NOMO-1 treated with dmso at 0.1 percent for 144 hours (cell line): Measurements from ENCODE around the gene IPO9.

ENCODE experiments used
- DNase-seq: peaks from one replicate; lab custom pipeline; 2025; ENCODE audit not compliant: unreplicated experiment; lab: John Stamatoyannopoulos, UW

IPO9 gene

DNA sequence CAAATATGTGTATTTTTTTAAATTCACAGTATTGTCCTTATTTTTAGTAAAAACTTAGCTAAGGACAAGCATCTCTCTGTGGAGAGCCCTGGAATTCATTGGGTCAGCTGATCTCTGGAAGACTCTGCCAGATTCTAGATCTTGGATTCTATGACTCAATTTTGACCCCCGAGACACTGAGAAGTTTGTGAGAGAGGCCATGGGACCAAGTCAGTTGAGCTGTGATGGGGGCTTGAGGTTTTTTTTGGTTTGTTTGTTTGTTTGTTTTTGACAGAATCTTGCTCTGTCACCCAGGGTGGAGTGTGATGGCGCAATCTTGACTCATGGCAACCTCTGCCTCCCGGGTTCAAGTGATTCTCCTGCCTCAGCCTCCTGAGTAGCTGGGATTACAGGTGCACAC lies 73.2 kb downstream of the IPO9 start:
- no peak for DNase-seq

DNA sequence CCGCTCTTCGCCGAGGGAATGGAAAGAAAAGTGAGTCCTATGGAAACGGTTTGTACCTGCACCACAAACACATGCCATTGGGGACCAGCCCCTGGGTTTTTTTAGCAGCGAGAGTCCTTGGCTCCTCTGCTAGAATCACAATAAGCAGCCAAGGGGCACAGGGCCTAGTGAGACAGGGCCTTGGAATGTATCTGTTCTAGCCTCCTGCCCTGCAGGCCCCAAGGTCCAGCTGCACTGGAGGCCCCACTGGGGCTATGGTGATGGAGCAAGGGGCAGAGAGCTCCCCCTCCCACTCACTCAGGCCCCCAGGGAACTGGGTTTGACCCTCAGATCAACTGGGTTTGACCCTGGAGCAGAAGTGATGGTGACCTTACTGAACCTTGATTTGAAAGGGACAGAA lies 74.2 kb downstream of the IPO9 start:
- no peak for DNase-seq

DNA sequence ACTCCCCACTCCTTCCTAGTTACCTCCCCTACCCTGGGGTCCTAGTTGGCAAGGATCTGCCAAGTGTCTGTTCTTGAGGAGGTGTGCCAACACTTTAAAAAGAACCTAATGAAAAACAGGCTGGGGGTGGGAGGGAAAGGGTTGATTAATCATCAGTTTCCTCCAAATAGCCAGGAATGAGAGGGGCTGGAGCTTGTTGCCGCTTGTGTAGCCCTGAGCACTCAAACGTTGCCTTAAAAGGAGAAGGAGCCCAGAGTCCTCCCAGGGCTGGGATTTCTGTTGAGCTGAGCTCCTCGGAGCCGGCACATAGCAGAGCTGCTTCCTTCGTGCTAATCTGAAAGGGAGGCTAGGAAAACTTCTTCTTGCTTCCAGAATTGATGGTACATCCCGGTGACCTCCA lies 75.6 kb downstream of the IPO9 start:
- no peak for DNase-seq

DNA sequence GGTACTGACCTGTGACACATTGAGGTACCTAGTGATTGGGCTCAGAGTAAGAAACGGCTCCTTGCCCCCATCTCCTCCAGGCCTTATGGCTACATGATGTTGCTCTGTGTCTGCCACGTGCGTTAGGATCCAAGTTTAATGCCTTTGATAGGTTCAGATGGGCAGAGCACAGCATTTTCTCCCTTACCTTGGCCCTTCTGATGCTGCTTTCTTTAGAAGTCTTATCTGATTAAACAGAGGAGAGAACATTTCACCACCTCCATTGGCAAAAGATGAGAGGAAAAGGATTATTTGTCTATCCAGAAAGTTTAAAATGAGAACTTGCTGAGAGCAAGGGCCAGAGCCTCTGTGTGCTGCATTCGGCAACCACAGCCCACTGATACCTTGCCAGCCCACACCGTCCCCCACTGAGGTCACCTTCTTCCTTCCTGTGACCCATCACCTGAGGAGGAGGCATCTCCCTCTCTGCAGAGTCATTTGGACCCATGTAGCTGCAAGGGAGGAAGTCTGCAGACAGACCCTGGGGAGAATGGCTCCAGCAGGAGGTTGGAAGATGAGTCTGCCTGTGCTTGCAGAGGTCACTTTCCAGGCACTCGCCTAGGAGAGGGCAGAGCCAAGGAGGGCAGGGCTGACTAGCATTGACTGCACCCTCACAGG lies 76.4 kb downstream of the IPO9 start:
- no peak for DNase-seq

DNA sequence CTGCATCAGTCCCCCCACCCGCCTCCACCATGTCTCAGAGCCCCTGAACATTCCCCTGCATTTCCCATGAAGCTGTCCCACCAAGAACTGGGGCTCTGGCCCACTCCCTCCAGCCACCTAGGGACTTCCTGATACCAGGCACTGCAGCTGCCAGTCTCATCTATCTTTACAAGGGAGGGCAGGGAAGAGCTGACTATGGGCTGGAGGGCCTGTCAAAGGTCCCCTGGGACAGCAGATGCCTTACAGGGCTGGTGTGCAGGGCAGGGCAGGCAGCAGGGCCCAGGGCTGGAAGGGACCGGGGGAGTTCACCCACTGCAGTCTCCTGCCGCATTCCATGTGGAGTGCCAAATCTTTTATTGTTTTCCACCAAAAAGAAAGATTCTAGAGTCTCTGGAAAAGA lies 77.4 kb downstream of the IPO9 start:
- DNase-seq: no peak

DNA sequence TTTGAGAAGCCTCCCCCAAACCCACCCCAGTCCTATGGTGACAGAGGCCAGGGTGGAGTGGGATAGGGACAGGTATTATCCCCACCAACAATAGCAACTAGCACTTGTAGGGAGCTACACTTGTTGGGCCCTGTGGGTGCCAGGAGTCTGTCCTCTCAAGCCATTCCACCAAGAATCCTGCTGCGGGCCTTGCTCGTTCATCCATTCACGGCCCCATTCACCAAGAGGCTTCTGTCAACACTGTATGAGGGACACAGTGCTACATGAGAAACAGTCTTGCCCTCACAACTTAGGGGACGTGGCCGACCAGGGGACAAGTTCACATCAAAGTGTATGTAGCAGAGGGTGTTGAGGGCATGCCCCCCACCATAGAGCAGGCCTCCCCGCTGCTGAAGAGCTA lies 78.7 kb downstream of the IPO9 start:
- no peak for DNase-seq

DNA sequence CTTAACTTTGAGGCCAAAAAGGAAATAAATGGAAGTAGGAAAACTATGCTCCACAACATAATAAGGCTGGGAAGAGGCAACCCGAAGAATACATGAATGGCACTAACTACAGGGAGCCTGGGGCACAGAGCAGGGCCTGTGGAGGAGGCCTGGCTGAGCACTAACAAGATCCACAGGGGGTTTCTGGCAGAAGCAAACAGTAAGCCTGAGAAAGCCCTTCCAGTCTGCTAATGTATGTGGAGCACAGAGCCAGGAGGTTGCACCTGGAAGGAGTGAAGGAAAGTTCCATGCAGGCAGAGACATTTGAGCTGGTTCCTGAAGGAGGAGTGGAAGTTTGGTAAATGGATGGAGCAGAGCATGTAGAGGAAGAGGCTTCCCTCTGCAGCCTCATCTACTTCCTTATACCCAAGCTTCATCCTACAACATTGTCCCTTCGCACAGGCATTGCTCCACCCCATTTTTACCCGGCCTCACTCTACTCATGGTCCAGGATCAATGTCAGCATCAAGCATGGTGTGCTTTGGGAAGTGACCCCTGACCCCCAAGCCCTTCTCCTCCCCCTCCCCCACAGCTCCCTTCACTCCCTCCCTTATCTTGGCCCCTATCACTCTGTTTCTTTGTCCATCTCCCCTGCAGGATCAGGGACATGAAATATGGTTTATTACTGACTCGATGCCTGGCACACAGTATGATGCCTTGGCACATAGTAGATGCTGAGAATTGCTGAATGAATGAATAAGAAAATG lies 83.0 kb downstream of the IPO9 start:
- DNase-seq: no peak

DNA sequence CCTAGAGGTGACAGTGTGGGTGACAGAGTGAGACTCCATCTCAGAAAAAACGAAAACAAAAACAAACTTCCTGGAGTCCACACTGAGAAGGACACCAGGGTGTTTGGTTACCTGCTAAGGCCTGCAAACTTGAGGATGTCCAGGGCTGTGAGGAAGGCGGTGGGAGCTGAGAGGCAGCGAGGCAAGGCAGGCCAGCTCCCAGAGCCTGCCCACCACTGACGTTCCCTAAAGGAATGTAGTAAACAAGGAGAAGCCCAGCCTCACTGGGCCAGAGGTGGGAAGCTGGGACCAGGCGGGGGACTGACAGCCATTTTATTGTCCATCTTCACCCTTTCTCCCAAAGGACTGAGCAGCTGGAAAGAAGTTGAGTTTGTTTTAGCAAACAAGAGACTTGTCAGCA lies 83.9 kb downstream of the IPO9 start:
- no peak for DNase-seq

DNA sequence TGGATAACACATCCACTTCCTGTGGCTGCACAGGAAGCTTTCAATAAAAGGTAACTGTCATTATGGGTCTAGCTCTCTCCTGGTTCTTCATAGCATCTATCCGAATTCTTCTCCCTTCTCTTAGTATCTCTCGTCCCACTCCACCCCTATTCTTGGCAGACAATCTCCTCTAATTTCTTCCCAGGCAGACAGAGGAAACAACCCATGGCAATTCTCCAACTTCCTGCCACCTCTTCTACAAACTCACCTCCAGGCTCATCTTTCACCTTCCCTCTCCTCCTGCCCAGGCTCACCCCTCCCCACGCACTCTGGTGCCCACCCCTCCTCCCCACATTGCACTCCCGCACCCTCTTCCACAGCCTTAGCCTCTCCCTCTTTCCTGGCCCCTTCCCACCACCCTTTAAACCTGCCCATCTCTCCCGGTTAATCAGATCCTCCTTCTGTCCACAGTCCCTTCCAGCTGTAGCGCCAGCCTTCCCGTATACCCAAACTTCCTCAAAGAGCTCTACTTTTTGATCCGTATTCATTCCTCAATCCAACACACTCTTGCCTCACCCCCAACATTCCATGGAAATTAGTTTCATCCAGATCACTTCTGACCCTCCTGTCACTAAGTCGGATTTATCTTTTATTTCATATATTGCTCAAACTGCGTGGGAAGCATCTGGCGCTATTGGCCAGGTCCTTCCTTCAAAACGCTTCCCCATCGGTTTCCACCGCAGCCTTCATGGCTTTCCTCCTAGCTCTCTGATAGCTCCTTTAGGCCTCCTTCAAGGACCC lies 85.7 kb downstream of the IPO9 start:
- no peak for DNase-seq

DNA sequence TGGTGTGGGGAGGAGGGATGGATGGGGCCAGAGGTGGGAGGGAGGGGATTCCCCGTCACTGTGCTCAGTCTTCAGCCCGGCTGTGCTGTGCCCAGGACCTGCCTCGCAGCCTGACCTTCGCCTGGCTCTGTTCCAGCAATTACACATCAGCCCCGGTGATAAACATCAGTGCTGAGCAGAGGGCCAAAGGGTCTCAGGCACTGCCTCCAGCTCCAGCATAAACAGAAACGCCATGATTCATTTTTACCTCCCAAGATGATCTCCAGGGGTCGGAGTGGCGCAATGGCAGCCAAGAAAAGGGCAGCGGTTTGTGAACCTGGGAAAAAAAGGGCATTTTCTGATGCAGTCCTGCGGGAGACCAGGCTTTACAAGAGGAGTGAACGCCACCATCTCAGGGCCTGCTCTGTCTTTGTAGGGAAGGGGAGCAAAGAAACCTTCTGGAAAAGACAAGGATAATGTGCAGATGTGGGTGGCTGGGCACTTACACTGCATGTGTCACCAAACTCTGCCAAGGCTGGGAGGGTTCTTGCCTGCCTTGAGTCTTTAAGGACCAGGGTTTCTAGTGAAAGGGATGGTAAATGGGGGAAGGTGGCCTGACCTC lies 87.8 kb downstream of the IPO9 start:
- no peak for DNase-seq

DNA sequence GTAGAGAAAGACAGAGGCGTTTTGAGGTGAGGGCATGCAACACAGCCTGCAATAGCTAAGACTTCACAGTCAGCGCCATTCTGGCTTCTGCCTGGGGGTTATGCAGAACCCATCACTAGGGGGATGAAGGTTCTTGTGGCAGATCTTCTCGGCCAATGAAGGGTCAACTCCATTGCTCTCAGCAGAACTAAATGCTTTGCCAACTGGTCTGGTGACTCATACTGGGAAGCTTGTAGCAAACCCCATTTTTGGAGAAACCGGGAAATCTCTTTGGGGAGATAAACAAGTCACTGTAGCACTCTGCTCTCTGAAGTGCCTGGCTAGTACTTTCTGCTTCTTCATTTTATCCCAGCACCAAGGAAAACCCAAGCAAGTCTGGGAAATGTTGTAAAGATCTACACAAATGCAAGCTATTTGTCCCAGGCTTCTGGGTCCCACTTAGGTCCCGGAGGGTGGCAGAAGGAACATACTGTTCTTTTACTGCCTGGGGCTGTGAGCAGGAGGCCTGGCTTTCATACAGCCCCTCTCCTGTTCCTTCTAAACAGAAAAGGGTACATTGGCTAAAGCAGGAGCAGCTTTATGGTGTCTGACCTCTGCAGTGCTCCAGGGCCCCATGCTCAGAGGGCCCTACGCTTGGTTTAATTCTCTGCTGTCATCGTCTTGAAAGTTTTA lies 88.5 kb downstream of the IPO9 start:
- no peak for DNase-seq

DNA sequence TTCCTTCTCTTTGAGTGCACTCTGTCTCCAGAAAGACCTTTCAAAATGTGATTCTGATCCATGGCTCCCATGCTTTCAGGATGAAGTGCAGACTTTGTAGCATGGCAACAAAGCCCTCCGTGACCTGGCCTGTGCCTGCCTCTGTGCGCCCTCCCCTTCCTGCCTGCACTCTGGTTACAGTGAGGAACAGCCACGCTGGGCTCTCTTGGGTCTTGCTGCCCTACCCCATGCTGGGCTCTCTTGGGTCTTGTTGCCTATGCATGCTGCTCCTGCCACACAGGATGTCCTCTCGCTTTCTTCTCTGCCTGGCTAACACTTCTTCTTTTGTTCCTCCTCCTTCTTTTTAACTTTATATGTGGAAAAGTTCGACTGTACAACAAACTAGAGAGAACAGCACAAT lies 89.4 kb downstream of the IPO9 start:
- no peak for DNase-seq

DNA sequence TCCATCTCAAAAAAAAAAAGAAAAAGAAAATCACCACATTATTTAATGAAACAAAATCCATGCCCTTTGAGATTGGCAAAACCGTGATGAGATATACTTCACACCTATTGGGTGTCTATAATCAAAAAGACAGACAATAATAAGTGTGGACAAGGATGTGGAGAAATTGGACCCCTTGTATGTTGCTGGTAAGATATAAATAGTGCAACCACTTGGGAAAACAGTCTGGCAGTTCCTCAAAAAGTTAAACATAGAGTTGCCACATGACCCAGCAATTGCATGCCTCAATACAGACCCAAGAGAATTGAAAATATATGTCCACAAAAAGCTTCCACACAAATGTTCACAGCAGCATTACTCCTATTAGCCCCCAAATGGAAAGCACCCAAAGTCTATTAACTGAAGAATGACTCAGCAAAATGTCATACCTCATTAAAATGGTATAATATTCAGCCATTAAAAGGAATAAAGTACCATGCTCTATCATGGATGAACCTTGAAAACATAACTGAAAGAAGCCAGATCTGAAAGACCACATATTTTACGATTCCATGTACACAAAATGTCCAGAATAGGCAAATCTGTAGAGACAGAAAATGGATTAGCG lies 93.1 kb downstream of the IPO9 start:
- DNase-seq: no peak

DNA sequence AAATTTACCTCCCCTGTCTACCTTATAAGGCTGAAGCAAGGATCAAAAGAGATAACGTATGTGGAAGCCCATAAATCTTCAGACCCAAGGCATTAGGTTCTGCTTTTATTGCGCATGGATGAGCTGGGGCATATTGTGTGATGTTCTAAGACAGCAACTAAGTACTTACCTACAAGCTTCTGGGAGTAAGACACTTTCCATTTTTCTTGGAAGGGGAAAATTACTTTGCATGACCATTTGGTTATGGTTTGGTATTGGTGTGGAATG lies 96.3 kb downstream of the IPO9 start:
- DNase-seq: no peak

DNA sequence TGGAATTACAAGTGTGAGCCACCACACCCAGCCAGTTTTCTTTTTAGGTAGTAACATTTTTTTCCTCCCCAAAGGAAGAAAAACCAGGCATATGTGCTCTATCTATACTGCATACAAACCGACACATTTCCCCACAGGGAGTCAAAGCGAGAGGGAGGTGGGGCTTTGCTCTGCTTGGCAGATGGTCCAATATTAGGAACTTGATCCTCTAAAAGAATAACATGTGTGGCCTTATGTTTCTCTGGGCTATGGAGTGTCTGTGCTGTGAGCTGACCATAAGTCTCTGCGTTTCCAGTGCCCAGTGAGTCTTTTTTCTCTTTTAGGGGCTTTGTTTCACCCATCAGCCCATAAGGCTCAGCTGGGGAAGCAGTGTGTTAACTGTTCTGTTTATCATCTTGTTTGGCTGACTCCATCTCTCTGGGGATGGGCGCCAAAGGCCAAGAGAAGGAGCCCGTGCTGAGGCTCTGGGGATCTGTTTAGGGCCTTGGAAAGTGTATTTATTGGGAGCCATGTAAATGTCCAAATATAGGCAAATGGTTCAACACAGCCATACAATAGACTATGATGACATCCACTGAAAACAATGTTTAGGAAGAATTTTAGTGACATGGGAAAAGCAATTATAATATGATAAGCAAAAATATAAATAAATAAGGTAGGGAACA lies 97.2 kb downstream of the IPO9 start:
- no peak for DNase-seq

DNA sequence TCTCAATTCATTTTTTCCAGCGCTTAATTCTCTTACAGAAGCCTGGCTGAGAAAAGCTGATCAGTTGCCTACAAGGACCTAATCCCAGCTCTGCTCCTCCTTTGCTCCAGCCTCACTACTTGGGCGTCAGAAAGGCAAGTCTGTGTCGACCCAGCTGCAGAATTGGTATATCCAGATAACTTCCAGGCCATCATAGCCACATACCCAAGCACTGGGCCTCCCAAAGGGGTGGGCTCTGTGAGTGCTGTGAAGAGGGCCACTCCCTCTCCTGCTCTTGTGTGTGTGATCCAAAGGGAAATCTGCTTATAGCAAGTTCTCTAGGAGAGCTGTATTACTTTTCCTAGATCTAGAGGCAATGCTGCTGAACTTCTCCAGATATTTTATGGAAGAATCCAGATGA lies 99.3 kb downstream of the IPO9 start:
- no peak for DNase-seq

DNA sequence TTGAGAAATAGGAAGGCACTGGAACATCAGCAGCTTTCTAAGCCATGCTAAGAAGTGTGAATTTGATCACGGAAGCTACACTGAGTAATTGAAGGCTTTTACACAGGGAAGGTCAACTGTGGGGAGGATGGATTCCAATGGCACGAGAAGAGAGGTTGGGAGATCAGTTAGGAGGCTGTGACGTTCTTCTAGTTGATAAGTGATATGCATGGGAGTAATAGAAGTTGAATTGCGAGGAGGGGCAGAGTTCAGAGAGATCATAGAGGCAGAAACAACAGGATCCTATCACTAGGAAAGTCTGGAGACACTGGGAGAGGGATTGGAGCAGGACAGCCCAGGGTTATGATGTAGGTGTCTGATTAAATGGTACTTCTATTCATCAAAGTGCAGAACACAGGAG lies 101.2 kb downstream of the IPO9 start:
- DNase-seq: no peak

DNA sequence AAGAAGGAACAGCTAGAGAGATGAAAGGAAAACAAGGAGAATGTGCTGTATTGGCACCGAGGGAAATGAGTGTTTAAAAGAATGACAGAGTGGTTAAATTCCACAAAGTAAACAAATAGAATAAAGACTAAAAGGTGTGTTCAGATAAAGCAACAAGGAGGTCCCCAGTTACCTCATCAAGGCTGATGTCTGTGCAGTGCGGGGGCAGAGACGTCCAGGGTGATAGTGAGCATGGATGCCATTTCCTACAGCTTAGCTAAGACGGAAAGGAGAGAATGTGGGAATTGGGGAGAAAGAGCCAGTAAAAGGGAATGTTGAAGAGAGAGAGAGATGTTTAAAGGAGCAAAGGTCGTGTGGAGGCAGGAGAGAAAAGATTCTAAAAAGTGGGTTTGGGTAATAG lies 101.8 kb downstream of the IPO9 start:
- DNase-seq: no peak
